H1 (cell line): ENCODE measurements around the gene AKR7A2. TPM values are rescaled to one million over a fixed set of nuclear protein-coding genes. Genes with fewer than 3 reads are reported as not detected.

ENCODE experiments used
- CTCF ChIA-PET: fragments of 300-600 bp; sonication (Branson Sonifier 250); formaldehyde crosslinking; loops from one replicate; lab custom pipeline; 2021; ENCODE audit not compliant: partially characterized antibody; lab: Charles Lee
- POLR2A ChIA-PET: fragments of 300-600 bp; sonication (Branson Sonifier 250); formaldehyde crosslinking; loops from one replicate; lab custom pipeline; 2021; ENCODE audit warnings: inconsistent platforms; ENCODE audit not compliant: partially characterized antibody; lab: Charles Lee
- DNase-seq, 2 experiments: peaks; one replicate each; pipeline versions ENCODE4 v3.0.0 to v3.0.0-alpha.2; 2010 to 2022; ENCODE audit warnings: low spot score in 2 of 2, low read depth in 1 of 2, mixed read lengths in 1 of 2
- FAIRE-seq: peaks from 2 replicates; lab custom pipeline; 2011; peaks lifted over from hg19 to GRCh38; lab: Jason Lieb, UNC
- H2AFZ ChIP-seq: 2 replicates; pipeline ENCODE4 v1.8.1; 2012; ENCODE audit warnings: low read length, inconsistent platforms
- H2AK5ac ChIP-seq: 2 replicates; pipeline ENCODE4 v1.6.1; 2013; ENCODE audit warnings: low read depth, low read length
- H2BK120ac ChIP-seq: replicated peaks from 2 replicates; pipeline ENCODE3; 2013; ENCODE audit warnings: low read depth, low read length, inconsistent platforms
- H2BK12ac ChIP-seq: 2 replicates; pipeline ENCODE4 v1.6.1; 2013; ENCODE audit warnings: low read depth, low read length
- H2BK15ac ChIP-seq: 2 replicates; pipeline ENCODE4 v1.6.1; 2013; ENCODE audit warnings: low read length
- H2BK20ac ChIP-seq: 2 replicates; pipeline ENCODE4 v1.6.1; 2013; ENCODE audit warnings: low read length
- H2BK5ac ChIP-seq: 2 replicates; pipeline ENCODE4 v1.6.1; 2013; ENCODE audit warnings: low read depth, low read length
- H3K14ac ChIP-seq: 2 replicates; pipeline ENCODE4 v1.6.1; 2013; ENCODE audit warnings: inconsistent platforms; ENCODE audit not compliant: insufficient read length
- H3K18ac ChIP-seq: 2 replicates; pipeline ENCODE4 v1.6.1; 2013; ENCODE audit warnings: low read length; ENCODE audit errors: extremely low read depth
- H3K23ac ChIP-seq: 2 replicates; pipeline ENCODE4 v1.6.1; 2013; ENCODE audit warnings: inconsistent platforms; ENCODE audit not compliant: insufficient read length
- H3K23me2 ChIP-seq: 2 replicates; pipeline ENCODE4 v1.6.1; 2013; ENCODE audit warnings: low read depth, low read length
- H3K27ac ChIP-seq: 2 replicates; pipeline ENCODE4 v1.6.1; 2011; ENCODE audit warnings: low read depth, low read length, inconsistent platforms
- H3K27me3 ChIP-seq, 4 experiments: replicated peaks in 1 of 4; 1 replicate in 1 of 4; 2 replicates in 3 of 4; pipeline versions ENCODE4 v1.6.1 to v1.8.1; 2011 to 2013; ENCODE audit warnings: low read length in 3 of 4, mild to moderate bottlenecking in 3 of 4, inconsistent platforms in 2 of 4, mixed read lengths in 2 of 4, moderate library complexity in 1 of 4; ENCODE audit not compliant: control insufficient read depth in 3 of 4, insufficient read depth in 3 of 4; ENCODE audit errors: extremely low read depth in 1 of 4
- H3K36me3 ChIP-seq, 4 experiments: 2 replicates each; pipeline versions ENCODE4 v1.6.1 to v1.8.1; 2011 to 2013; ENCODE audit warnings: mild to moderate bottlenecking in 4 of 4, low read length in 3 of 4, moderate library complexity in 2 of 4, control low read depth in 1 of 4, inconsistent platforms in 1 of 4; ENCODE audit not compliant: insufficient read depth in 4 of 4, control insufficient read depth in 2 of 4
- H3K4ac ChIP-seq: replicated peaks from 2 replicates; pipeline ENCODE3; 2013; ENCODE audit warnings: low read length, low read depth, mixed read lengths, inconsistent platforms; ENCODE audit not compliant: insufficient read length
- H3K4me1 ChIP-seq, 4 experiments: replicated peaks in 1 of 4; 1 replicate in 1 of 4; 2 replicates in 3 of 4; pipeline versions ENCODE4 v1.6.1 to v1.8.1; 2011 to 2013; ENCODE audit warnings: low read length in 3 of 4, inconsistent platforms in 2 of 4, mixed read lengths in 1 of 4; ENCODE audit not compliant: insufficient read depth in 4 of 4, control insufficient read depth in 3 of 4
- H3K4me2 ChIP-seq, 2 experiments: 2 replicates each; pipeline versions ENCODE4 v1.6.1 to v1.8.1; 2011 to 2013; ENCODE audit warnings: low read depth in 2 of 2, low read length in 2 of 2, control low read depth in 1 of 2, inconsistent platforms in 1 of 2, mild to moderate bottlenecking in 1 of 2; ENCODE audit not compliant: insufficient read depth in 1 of 2
- H3K4me3 ChIP-seq, 4 experiments: fragments of 200-600, 300-600 bp in 1 of 4; sonication (generic), shearing (Covaris generic), sonication (Bioruptor Twin) in 1 of 4; 2 replicates each; pipeline versions ENCODE4 v1.5.1 to v1.8.1; 2011 to 2016; ENCODE audit warnings: low read length in 4 of 4, low read depth in 3 of 4, control low read depth in 2 of 4, inconsistent platforms in 2 of 4, mild to moderate bottlenecking in 2 of 4, mixed read lengths in 1 of 4, moderate library complexity in 1 of 4; ENCODE audit not compliant: insufficient read depth in 2 of 4; ENCODE audit errors: extremely low read depth in 1 of 4
- H3K56ac ChIP-seq: replicated peaks from 2 replicates; pipeline ENCODE3; 2013; ENCODE audit warnings: low read depth, mild to moderate bottlenecking, mixed read lengths, low read length, inconsistent platforms; ENCODE audit not compliant: insufficient read length
- H3K79me1 ChIP-seq: 2 replicates; pipeline ENCODE4 v1.6.1; 2013; ENCODE audit warnings: low read depth, low read length, control low read depth
- H3K79me2 ChIP-seq, 2 experiments: 2 replicates each; pipeline versions ENCODE4 v1.6.1 to v1.8.1; 2012 to 2013; ENCODE audit warnings: low read length in 2 of 2, mild to moderate bottlenecking in 2 of 2, inconsistent platforms in 1 of 2; ENCODE audit not compliant: insufficient read depth in 2 of 2, control insufficient read depth in 1 of 2
- H3K9ac ChIP-seq, 4 experiments: replicated peaks in 1 of 4; 1 replicate in 1 of 4; 2 replicates in 3 of 4; pipeline versions ENCODE4 v1.6.1 to v1.8.1; 2011 to 2013; ENCODE audit warnings: low read depth in 3 of 4, low read length in 3 of 4, control low read depth in 2 of 4, mild to moderate bottlenecking in 2 of 4, moderate library complexity in 2 of 4, inconsistent platforms in 1 of 4; ENCODE audit errors: extremely low read depth in 1 of 4
- H3K9me3 ChIP-seq, 2 experiments: 2 replicates each; pipeline versions ENCODE4 v1.6.1 to v1.8.1; 2012 to 2013; ENCODE audit warnings: mild to moderate bottlenecking in 2 of 2, moderate library complexity in 2 of 2, control low read depth in 1 of 2, inconsistent platforms in 1 of 2, low read depth in 1 of 2, low read length in 1 of 2, mixed read lengths in 1 of 2; ENCODE audit not compliant: insufficient read depth in 2 of 2
- H4K20me1 ChIP-seq, 2 experiments: replicated peaks in 1 of 2; 2 replicates each; pipeline versions ENCODE3 to v1.8.1; 2011 to 2013; ENCODE audit warnings: inconsistent platforms in 2 of 2, low read length in 2 of 2, mild to moderate bottlenecking in 1 of 2; ENCODE audit not compliant: insufficient read depth in 2 of 2, control insufficient read depth in 1 of 2
- H4K5ac ChIP-seq: 2 replicates; pipeline ENCODE4 v1.6.1; 2013; ENCODE audit warnings: low read length, low read depth, mixed read lengths, inconsistent platforms; ENCODE audit not compliant: insufficient read length
- H4K8ac ChIP-seq: 2 replicates; pipeline ENCODE4 v1.8.0; 2013; ENCODE audit warnings: mild to moderate bottlenecking, moderate library complexity, low read length, inconsistent platforms; ENCODE audit not compliant: insufficient read depth; ENCODE audit errors: extremely low read depth
- H4K91ac ChIP-seq: replicated peaks from 2 replicates; pipeline ENCODE3; 2013; ENCODE audit warnings: low read length, mixed read lengths, inconsistent platforms; ENCODE audit not compliant: insufficient read length
- SUZ12 ChIP-seq: fragments of 200-600 bp; sonication (generic); IDR thresholded peaks from 2 replicates; pipeline ENCODE4 v1.6.1; 2012; ENCODE audit warnings: mild to moderate bottlenecking, inconsistent platforms, low read length, moderate library complexity, mixed read lengths
- WGBS, 2 experiments: shearing (Covaris generic) in 1 of 2; methylation state at CpG; one replicate each; pipeline versions ENCODE4 v1.1.6 to v1.1.7; 2013 to 2015; ENCODE audit warnings: low lambda C conversion rate in 2 of 2, mixed read lengths in 2 of 2, inconsistent platforms in 1 of 2, low coverage in 1 of 2, missing lambda C conversion rate in 1 of 2; ENCODE audit not compliant: insufficient replicate concordance in 2 of 2, insufficient coverage in 1 of 2, insufficient read length in 1 of 2; ENCODE audit errors: extremely low coverage in 1 of 2, missing lambda C conversion rate in 1 of 2; 5-methylcytosine and 5-hydroxymethylcytosine counted together
- polyA plus RNA-seq, 7 experiments: library from polyadenylated mRNA; depleted of rRNA in 3 of 7; stranded (reverse) in 5 of 7; unstranded in 2 of 7; fragments of >200 nt in 5 of 7; fragments of 200-250 nt in 2 of 7; gene quantifications; 1 replicate in 5 of 7; 2 replicates in 1 of 7; 4 replicates in 1 of 7; pipeline versions ENCODE4 v1.2.1 to v1.2.3, GENCODE V29; 2011 to 2013; ENCODE audit warnings: missing spikeins in 2 of 7, mixed read lengths in 2 of 7
- total RNA-seq: library from RNA; stranded (reverse); fragmentation: NEBNext Ultra II Directional; extraction: Animal tissue kit (Norgen Biotek cat#: 25700); gene quantifications from 2 replicates; pipeline ENCODE4 v1.2.1, GENCODE V29; 2021

Gene AKR7A2
- total and polyA plus RNA-seq, 2 of the 8 experiments (the other 6 are each of a cell fraction or from before 2014, with no cell fraction given) = 32.0 to 48.3 TPM

DNA sequence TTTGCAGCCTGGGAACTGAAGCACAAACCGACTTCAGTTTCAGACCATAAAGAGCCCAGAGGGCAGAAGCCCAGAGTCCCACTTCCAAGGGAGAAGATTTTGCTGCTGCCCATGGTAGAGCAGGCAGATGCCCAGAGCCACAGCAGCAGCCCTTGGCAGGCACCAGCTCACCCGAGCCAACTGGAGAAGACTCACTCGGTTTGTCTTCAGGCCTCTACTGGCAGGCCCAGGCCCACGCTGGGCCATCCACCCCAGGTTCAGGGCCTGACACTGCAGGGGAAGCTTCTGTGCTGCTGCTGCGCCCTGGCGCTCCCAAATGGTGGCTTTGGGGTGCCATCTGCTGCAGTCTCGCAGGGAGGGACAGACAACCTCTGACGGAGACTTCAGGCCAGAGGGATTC is 33.4 kb upstream of the AKR7A2 start:
- Histone ChIP-seq H3K4me1 (peaks cover 0 to 11% (median 5%) of the 10 kb centered on the region in 4 experiments; a peak in 5 of 7 replicates), H2AFZ (no peak overlapping the region), H3K23me2 (no peaks in the 10 kb centered on the region), H4K20me1 (peaks cover 6% of the 10 kb centered on the region in 2 experiments), H3K9ac (no peak overlapping the region), H2BK15ac (no peak overlapping the region)
- CTCF ChIA-PET = interaction anchor here (0.6 to 8.0 kb wide), 18 partner anchors 9 to 295 kb away, joined by 3 to 72 read pairs (median 4); no protein-coding TSS in a partner anchor
- TF ChIP-seq SUZ12 = no peak
- TF ChIP-seq, all 59 proteins: peak for 0
- WGBS, 2 experiments = 83% methylated on average over 7 of the region's 8 CpGs; no CpG with 5 or more reads in 1 of the 2 experiments
- Histone ChIP-seq H4K8ac (no peak overlapping the region), H2BK12ac (no peak overlapping the region), H3K14ac (no peak overlapping the region), H2BK120ac (no peak overlapping the region), H2BK5ac (no peak overlapping the region), H3K18ac (no peak overlapping the region), H3K79me2 (no peaks in the 10 kb centered on the region), H3K23ac (no peak overlapping the region), H3K79me1 (no peaks in the 10 kb centered on the region; the same call in 1 of the 2 replicates), H3K27ac (no peak overlapping the region), H3K36me3 (peaks cover 3 to 25% (median 7%) of the 10 kb centered on the region in 4 experiments; a peak in 6 of 8 replicates), H3K9me3 (no peaks in the 10 kb centered on the region), H3K27me3 (no peaks in the 10 kb centered on the region), H4K5ac (no peak overlapping the region), H3K4me3 (no peak overlapping the region), H4K91ac (no peak overlapping the region), H2BK20ac (no peak overlapping the region), H3K56ac (no peak overlapping the region), H3K4ac (no peak overlapping the region), H3K4me2 (no peak overlapping the region), H2AK5ac (no peak overlapping the region)
- no peak for FAIRE-seq
- POLR2A ChIA-PET = interaction anchor here (1.0 kb wide), 1 partner anchor 136 kb away, joined by 3 read pairs; no protein-coding TSS in a partner anchor
- no peak for DNase-seq
